HEK293 (cell line): Measurements from ENCODE around the gene P2RY11.

Experiments used
- ATF2 ChIP-seq: fragments of 450-650 bp; formaldehyde crosslinking; IDR thresholded peaks from 2 replicates; pipeline ENCODE4 v1.5.1; 2016; ENCODE audit warnings: missing biosample characterization, missing genetic modification characterization, low read depth
- GLI2 ChIP-seq: fragments of 450-650 bp; formaldehyde crosslinking; IDR thresholded peaks from 2 replicates; pipeline ENCODE4; 2017; ENCODE audit warnings: missing biosample characterization, missing genetic modification characterization, low read depth, borderline replicate concordance
- HOXA7 ChIP-seq: sonication (generic); formaldehyde crosslinking; IDR thresholded peaks from 2 replicates; pipeline ENCODE4 v1.8.1; 2022; ENCODE audit warnings: missing genetic modification reagents, borderline replicate concordance
- HOXD13 ChIP-seq: sonication (generic); formaldehyde crosslinking; IDR thresholded peaks from 2 replicates; pipeline ENCODE4 v1.8.0; 2022; ENCODE audit warnings: missing genetic modification reagents, borderline replicate concordance
- KLF7 ChIP-seq: fragments of 450-650 bp; formaldehyde crosslinking; IDR thresholded peaks from 2 replicates; pipeline ENCODE4 v1.5.1; 2016; ENCODE audit warnings: missing biosample characterization, missing genetic modification characterization, borderline replicate concordance
- KLF8 ChIP-seq: fragments of 450-650 bp; formaldehyde crosslinking; IDR thresholded peaks from 2 replicates; pipeline ENCODE4 v1.5.1; 2016; ENCODE audit warnings: missing biosample characterization, missing genetic modification characterization
- MYNN ChIP-seq: fragments of 450-650 bp; formaldehyde crosslinking; IDR thresholded peaks from 2 replicates; pipeline ENCODE4 v1.5.1; 2016; ENCODE audit warnings: missing biosample characterization, missing genetic modification characterization, borderline replicate concordance
- PRDM2 ChIP-seq: fragments of 450-650 bp; formaldehyde crosslinking; IDR thresholded peaks from 2 replicates; pipeline ENCODE4 v1.5.1; 2016; ENCODE audit warnings: missing biosample characterization, missing genetic modification characterization, borderline replicate concordance
- SCRT2 ChIP-seq: fragments of 450-650 bp; formaldehyde crosslinking; IDR thresholded peaks from 2 replicates; pipeline ENCODE4 v1.5.1; 2016; ENCODE audit warnings: missing biosample characterization, missing genetic modification characterization
- ZBTB21 ChIP-seq: fragments of 450-650 bp; formaldehyde crosslinking; IDR thresholded peaks from 2 replicates; pipeline ENCODE4 v1.5.1; 2017; ENCODE audit warnings: missing biosample characterization, missing genetic modification characterization
- ZBTB6 ChIP-seq: fragments of 450-650 bp; formaldehyde crosslinking; IDR thresholded peaks from 2 replicates; pipeline ENCODE4 v1.5.1; 2017; ENCODE audit warnings: missing biosample characterization, missing genetic modification characterization
- ZFP3 ChIP-seq: fragments of 450-650 bp; formaldehyde crosslinking; IDR thresholded peaks from 2 replicates; pipeline ENCODE4 v1.5.1; 2016; ENCODE audit warnings: low read depth, missing biosample characterization, missing genetic modification characterization
- ZNF148 ChIP-seq: fragments of 450-650 bp; formaldehyde crosslinking; IDR thresholded peaks from 2 replicates; pipeline ENCODE4 v1.5.0; 2017; ENCODE audit warnings: missing biosample characterization, missing genetic modification characterization, borderline replicate concordance
- ZNF174 ChIP-seq: fragments of 450-650 bp; formaldehyde crosslinking; IDR thresholded peaks from 2 replicates; pipeline ENCODE4 v1.5.0; 2017; ENCODE audit warnings: missing biosample characterization, mild to moderate bottlenecking, missing genetic modification characterization
- ZNF202 ChIP-seq: fragments of 450-650 bp; formaldehyde crosslinking; IDR thresholded peaks from 2 replicates; pipeline ENCODE4 v1.5.1; 2016; ENCODE audit warnings: missing biosample characterization, missing genetic modification characterization, borderline replicate concordance
- ZNF211 ChIP-seq: fragments of 450-650 bp; formaldehyde crosslinking; IDR thresholded peaks from 2 replicates; pipeline ENCODE4 v1.5.1; 2016; ENCODE audit warnings: low read depth, missing biosample characterization, missing genetic modification characterization
- ZNF239 ChIP-seq: fragments of 450-650 bp; formaldehyde crosslinking; IDR thresholded peaks from 2 replicates; pipeline ENCODE4 v1.5.1; 2016; ENCODE audit warnings: missing biosample characterization, missing genetic modification characterization
- ZNF280C ChIP-seq: fragments of 450-650 bp; formaldehyde crosslinking; IDR thresholded peaks from 2 replicates; pipeline ENCODE4 v1.5.1; 2016; ENCODE audit warnings: missing biosample characterization, missing genetic modification characterization
- ZNF311 ChIP-seq: fragments of 450-650 bp; formaldehyde crosslinking; IDR thresholded peaks from 2 replicates; pipeline ENCODE4 v1.5.1; 2017; ENCODE audit warnings: missing biosample characterization, missing genetic modification characterization, borderline replicate concordance
- ZNF350 ChIP-seq: fragments of 450-650 bp; formaldehyde crosslinking; IDR thresholded peaks from 2 replicates; pipeline ENCODE4 v1.5.0; 2017; ENCODE audit warnings: missing biosample characterization, mild to moderate bottlenecking, missing genetic modification characterization
- ZNF549 ChIP-seq: fragments of 450-650 bp; IDR thresholded peaks from 2 replicates; pipeline ENCODE4 v1.5.1; 2018; ENCODE audit warnings: missing biosample characterization, missing genetic modification characterization, mild to moderate bottlenecking, inconsistent platforms, moderate library complexity
- ZNF555 ChIP-seq: fragments of 450-650 bp; formaldehyde crosslinking; conservative IDR thresholded peaks from 2 replicates; pipeline ENCODE4 v1.5.1; 2017; ENCODE audit warnings: missing biosample characterization, mild to moderate bottlenecking, missing genetic modification characterization, inconsistent platforms
- ZNF596 ChIP-seq: fragments of 450-650 bp; IDR thresholded peaks from 2 replicates; pipeline ENCODE4 v1.5.0; 2018; ENCODE audit warnings: missing biosample characterization, mild to moderate bottlenecking, missing genetic modification characterization, moderate library complexity
- ZNF677 ChIP-seq: fragments of 450-650 bp; IDR thresholded peaks from 2 replicates; pipeline ENCODE4 v1.5.0; 2018; ENCODE audit warnings: missing biosample characterization, mild to moderate bottlenecking, missing genetic modification characterization, moderate library complexity
- ZNF701 ChIP-seq: fragments of 450-650 bp; formaldehyde crosslinking; IDR thresholded peaks from 2 replicates; pipeline ENCODE4 v1.5.1; 2016; ENCODE audit warnings: missing biosample characterization, missing genetic modification characterization
- ZNF830 ChIP-seq: fragments of 450-650 bp; IDR thresholded peaks from 2 replicates; pipeline ENCODE4 v1.5.0; 2018; ENCODE audit warnings: missing biosample characterization, missing genetic modification characterization, low read depth, mild to moderate bottlenecking, moderate library complexity

The P2RY11 gene

GRCh38 chr19:10106100-10106936 is 5.2 kb upstream of the P2RY11 start, which contains the start of gene PPAN (continued):
- TF ChIP-seq ZNF148 (no peak), SCRT2 (tag by site-specific recombination) (no peak), ZNF596 (tag by site-specific recombination) (no peak), GLI2 (tag by site-specific recombination) (no peak), ZNF350 (tag by site-specific recombination) (no peak), ZBTB21 (peak; percentile 33; the same call in 1 of the 2 replicates), ZNF701 (tag by site-specific recombination) (no peak), ZNF677 (no peak), ZNF211 (tag by site-specific recombination) (no peak), ZFP3 (tag by site-specific recombination) (no peak), KLF8 (no peak; the same call in 1 of the 2 replicates), HOXD13 (CRISPR knock-in tag) (no peak), ZNF555 (no peak), ZNF202 (tag by site-specific recombination) (no peak), MYNN (peak; percentile 95; the same call in 1 of the 2 replicates), ZNF311 (no peak), ZBTB6 (tag by site-specific recombination) (peak; percentile 14), ZNF280C (no peak), PRDM2 (no peak), ZNF830 (tag by site-specific recombination) (no peak), KLF7 (tag by site-specific recombination) (no peak), ZNF549 (no peak), HOXA7 (CRISPR knock-in tag) (no peak), ZNF239 (0 out of 2 replicates have a peak, but pooled peaks have one; percentile 33), ZNF174 (tag by site-specific recombination) (no peak), ATF2 (tag by site-specific recombination) (no peak)
